Raji (cell line): ENCODE measurements around the gene TPCN1.

ENCODE experiments used
- POLR2A ChIP-seq: IDR thresholded peaks from 2 replicates; pipeline ENCODE4 v1.6.1; 2011; ENCODE audit warnings: low read depth, low read length, control low read depth; ENCODE audit not compliant: insufficient read depth

The TPCN1 gene

DNA sequence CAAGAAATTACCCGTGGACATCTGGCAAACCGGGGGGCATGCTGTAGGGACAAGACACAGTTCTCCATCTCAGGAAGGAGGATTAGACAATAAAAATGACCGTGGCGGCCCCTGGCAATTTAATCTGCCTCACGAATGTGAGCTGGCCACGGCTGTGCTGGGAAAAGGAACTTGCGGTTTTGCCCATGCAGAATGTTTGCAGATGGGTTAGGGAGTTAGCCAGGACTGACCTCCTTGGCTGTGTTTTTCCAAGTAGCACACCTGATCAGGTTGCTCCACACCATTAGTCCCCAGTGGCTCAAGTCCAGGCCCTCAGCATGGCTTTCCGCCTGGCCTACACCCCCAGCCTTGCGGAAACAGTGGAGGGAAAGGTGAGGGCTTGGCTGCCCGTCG lies 20.8 kb downstream of the TPCN1 start:
- TF ChIP-seq POLR2A: no peak

DNA sequence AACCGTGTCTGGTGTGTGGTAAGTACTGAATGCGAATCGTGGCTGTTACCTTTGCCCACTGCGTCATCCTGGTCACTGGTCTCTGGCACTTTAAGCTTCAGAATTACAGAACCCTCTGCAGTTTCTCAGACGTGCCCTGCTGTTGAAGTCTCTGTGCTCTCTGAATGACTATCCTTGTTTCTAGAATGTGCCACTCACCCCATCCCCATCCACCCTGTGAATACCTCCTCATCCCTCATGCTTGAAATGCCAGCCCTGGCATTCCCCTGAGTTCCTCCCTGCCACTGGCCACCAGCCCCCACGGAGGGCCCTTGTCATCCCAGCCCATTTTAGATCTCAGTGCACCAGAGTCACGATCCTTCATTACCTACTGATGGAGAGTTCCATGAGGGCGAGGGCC lies 21.3 kb downstream of the TPCN1 start:
- TF ChIP-seq POLR2A: no peak

DNA sequence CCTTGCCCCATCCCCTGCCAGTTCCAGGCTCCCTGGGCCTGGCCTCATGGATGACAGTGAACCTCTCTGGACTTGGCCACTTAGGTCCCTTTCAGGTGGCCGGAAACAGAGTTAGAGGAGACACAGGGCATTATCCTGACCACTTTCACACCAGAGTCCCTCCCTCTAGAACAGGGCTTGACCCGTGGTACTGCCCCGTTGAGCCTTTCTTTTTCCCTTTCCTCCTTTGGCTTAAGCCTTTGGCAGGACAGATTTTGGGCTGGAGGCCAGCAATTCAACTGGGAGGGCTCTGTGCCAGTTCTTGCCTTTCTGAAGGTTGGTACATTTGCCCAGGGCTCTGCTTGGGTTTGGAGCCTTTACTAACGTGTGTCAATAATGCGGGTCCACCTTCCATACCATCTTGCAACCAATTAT lies 22.8 kb downstream of the TPCN1 start:
- TF ChIP-seq POLR2A: no peak

DNA sequence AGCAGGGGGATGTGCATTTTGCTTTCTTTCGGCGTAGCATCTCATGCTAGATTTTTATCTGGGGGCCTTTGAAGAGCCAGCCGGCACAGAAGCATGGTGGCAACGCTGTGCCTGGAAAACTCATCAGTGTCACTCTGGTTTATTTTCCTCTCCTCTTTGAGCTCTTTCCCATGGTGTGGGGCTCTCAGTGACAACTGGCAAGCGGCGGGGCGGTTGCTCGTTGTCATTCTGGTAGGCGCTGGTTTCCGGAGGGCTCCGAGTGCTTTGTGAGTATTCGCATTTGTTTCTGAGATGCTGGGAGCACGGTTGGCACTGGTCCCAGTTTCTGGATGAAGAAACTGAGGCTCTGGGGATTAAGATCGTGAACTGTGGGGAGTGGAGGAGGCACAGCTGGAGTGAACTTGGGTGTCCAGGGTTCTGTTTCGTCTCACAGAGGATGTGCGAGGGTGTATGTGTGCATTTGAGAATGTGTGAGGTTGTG lies 23.3 kb downstream of the TPCN1 start:
- no peak for TF ChIP-seq POLR2A

DNA sequence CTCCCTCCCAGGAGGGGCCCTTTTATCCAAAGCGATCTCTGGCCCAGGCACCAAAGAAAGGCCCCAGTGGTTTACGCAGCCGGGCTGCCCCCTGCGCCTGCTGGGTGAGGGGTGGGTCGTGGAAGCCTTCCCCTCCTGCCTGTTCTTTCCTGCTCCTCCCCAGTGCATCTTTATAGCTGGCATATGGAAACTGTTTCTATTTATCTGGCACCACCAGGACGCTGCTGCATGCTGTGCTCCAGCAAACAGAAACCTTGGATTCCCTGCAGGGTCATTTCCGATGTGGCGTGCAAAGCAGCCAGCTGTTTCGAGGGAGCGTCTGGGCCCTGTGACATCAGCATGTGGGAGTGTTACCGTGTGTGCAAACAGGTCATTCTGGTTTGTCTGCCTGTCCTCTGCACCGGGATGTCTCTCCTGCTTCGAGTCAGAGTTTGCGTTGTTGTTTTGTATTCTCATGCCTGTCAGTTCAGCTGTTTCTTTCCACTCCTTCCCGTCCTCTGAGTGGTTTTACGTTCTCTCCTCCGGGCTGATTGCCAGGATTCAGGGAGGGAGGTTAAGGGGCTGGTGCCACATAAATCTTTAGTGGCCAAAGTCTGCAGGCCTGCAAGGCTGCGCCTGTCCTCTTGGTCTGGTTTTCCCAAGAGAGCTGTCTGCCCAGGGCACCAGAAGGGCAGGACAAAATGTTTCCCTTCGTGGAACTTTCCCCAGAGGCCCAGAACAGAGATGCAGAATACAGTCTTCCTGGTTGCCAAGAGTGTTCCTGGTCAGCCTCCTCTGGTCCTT lies 24.6 kb downstream of the TPCN1 start:
- no peak for TF ChIP-seq POLR2A

DNA sequence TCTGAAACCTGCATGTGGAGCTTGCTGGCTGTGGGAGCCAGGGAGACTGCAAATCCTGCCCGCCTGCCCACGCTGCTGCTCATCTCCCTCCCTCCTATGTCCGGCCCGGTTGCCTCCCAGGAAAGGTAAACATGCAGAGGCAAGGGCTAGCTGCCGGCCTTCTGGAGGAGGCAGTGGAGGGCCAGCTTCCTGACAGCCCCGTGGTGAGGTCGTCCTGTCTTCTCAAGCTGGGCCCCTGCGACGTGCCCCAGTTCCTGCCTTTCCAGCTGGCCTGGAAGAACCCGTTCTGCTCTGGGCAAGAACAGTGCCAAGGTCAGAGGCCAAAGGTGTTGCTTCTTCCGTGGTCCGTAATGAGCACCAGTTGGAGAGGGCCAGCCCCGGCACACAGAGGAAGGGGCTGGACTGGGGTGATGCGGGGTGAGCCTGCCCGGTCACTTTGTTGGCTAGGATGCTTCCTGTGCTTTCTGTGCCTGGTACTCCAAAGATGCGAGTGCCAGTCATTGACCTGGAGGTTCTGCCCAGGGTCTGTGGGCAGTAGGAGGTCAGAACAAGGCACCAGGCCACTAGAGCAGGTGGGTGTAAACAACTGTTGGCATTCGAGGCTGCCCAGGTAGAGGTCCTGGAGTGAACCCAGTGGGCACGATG lies 25.3 kb downstream of the TPCN1 start:
- TF ChIP-seq POLR2A: no peak

DNA sequence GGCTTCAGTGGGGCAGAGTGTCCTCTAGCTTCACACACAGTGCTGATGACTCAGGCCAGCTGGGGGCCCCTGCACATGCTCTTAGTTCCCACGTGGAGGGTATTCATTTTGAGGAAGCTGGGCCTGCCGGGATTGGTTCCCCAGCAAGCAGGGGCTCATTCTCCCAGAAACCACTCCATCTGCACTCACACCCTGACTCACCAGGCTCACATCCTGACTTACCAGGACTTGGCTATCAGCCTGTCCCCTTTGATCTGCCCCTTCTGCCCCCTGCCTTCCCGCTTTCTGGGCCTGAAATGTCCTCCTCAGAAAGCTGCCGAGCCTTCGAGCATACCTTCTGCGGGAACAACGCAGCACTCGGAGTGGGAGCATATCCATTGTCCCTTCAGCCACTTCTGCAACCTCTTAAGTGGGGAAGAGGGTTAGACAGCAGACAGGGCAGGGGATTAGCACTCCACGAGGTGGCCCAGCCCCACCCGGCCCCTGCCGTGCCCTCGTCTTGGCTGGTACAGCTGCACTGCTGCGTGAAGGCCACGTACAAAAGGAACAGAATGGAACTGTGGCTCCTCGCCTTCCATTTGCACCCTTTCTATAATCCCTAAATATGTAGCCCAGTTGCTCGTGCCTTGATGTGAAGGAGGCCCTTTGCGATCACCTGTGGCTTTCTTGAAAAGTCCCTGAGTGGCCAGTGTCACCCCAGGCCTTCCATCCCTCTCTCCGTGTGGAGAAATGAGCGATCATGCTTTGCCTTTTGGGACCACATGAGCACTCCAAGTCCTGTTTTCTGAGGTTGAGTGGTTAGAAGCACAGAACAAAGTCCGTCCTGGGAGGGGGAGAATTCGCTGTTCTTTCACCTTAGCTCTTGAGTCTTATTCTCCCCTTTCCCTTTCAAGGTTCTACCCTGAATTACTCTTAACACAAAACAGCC lies 26.1 kb downstream of the TPCN1 start:
- no peak for TF ChIP-seq POLR2A

DNA sequence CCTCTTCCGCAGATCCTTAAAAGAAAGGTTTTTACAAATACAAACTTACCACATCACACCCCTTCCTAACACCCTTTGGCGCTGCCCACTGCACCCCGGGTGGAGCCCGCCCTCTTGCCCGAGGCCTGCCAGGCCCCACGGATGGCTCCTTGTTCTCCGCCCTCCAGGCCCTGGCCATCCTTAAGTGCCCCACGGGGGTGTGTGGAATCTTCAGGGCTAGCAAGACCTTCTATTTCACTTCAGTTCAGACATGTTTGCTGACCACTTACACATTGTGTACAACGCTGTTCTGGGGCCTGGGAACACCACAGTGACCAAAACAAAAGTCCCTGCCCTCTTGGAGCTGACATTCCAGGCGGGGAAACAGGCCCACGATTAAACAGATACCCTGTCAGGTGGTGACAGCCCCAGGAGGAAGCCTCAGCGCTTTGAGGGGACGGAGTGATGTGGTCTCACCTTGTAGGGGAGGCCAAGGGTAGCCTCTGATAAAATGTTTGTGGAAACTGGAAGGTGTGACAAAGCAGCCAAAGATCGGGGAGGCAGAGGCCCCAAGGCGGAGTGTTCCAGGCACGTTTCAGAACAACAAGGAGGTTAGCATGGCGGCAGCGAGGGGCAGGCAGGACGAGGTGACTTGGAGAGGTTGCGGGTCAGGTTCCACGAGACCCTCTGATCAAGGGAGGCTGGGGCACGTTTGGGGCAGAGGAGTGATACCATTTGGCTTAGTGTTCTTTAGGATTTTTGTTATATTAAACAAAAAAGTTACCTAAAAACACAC lies 27.0 kb downstream of the TPCN1 start:
- TF ChIP-seq POLR2A: no peak

DNA sequence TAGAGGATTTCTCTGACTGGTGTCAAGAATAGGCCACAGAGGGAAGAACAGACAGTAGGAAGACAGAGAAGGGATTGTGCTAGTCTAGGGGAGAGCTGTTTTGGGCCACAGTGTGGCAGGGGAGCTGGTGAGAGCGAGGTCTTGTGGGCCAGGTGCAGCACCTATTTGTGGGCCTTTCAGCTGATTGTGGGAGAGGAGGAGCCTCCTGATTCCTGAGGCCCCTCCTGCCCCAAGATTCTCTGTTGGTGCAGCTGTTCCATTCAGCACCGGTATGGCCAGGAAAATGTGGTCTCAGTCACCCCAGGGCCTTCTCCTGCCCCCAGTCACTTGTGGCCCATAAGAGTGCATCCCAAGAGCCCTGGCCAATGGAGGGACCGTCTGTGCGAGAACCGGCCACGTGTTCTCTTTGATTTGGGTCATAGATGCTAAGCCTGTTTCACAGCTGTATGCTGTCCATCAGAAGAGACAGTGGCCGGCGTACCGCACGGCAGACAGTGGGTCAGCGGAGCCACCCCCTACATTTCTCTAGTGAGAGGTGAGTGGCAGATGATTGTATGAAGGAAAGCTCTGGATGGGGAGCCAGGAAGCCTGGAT lies 27.7 kb downstream of the TPCN1 start:
- TF ChIP-seq POLR2A: no peak

DNA sequence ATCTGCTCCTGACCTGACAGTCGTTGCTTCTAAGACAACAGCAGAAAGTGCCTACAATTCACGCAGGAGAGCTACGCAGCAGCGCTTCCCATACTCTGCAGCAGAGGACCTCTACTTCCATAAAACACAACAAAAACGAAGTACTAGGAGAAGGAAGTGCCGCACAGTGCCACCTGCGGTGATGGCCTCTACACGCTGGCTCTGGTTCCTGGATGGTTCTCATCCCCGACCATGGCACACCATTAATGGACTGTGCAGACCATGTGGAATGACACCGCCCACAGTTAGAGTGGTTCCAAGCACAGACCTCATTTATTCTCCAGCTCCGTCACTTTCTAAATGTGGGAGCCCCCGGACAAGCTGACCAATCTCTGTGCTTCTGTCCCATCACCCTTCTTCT lies 28.3 kb downstream of the TPCN1 start:
- TF ChIP-seq POLR2A: no peak

DNA sequence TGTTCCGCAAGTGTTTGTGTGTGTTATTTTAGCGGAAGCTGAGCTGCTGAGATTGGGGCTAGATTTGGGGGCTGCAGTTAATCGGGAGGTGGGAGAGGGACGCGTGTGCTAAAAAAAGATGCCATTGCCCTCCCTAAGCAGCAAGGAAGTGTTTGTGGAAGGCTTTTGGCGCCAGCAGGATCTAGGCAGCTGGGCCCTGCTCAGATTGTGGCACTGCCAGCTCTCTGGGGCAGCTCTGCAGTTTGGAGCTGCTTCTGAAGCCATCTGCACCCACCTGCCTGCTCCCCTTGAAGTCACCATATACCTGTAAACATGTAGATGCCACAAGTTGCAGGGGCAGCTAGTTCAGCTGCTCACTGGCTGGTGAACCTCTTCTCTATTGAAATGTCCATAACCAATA lies 28.8 kb downstream of the TPCN1 start:
- no peak for TF ChIP-seq POLR2A

DNA sequence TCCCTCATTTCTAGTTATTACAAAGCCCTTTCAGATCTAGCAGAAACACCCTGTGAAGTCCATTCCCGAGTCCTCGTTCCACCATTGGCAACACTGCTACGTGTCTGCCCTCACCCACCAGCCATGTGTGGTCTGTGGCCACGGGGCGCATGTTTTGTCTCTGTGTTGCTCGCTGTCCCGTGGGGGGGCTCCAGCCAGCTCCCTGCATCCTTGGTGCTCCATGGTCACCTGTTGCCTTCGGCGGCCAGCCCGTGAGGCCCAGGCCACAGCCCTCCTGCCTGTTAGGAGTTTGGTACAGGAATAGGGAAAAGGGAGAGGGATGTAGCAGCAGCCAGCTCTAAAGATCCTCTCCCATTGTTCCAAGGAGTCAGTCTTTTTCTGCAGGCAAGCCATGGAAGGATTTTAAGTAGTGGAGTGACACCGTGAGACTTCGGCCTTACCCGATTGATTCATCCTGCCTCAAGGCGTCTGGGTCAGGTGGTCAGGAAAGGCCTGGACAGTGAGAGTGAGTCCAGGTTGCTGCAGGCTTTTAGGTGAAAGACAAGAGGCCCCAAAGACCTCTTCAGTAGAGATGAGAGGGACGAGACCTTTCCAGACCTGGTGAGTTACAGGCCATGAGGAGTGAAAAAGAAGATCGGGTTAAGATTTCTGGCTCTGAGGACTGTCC lies 30.3 kb downstream of the TPCN1 start:
- no peak for TF ChIP-seq POLR2A

DNA sequence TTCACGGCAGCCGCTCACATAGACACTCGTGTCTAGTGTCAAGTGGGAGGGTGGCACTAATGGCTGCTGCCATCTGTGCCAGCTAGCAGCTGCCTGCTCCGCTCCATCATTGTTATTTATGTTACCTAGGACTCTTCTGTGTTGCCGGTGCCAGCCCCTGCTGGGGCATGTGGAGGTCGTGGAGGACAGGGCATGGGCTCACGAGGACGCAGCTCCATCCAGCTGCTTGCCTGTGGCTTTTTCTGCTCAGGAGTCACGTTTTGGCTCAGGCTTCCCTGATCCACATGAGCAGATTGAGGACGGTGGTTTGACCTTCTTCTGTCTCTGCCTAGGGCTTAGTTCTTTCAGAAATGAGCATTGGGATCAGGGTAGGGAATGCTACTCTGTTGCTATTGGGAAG lies 31.2 kb downstream of the TPCN1 start:
- TF ChIP-seq POLR2A: no peak
